ENCODE data around the gene OR8G5. TPM values are rescaled to one million over a fixed set of nuclear protein-coding genes. Genes with fewer than 3 reads are reported as not detected.
A peak's percentile ranks its signal among the peaks of the same experiment; 100 is the strongest.

Gene OR8G5
- total RNA-seq, 1 experiment from 2014 or later = not detected

GRCh38 chr11:124277804-124278203 is 21.6 kb downstream of the OR8G5 start:
- intact Hi-C loops (cut with micrococcal nuclease; ENCODE audit: unreplicated experiment) = loop anchor here (1.0 kb wide), 1 partner anchor 207 kb away; no protein-coding TSS in a partner anchor
- no TSS peak for BruUV-seq (replicated peaks)
- peak; percentile 37 for DNase-seq (ENCODE audit: low spot score)
- no peaks in the 10 kb centered on the region for H3K36me3 ChIP-seq (ENCODE audit: insufficient read depth, low read length, poor library complexity, severe bottlenecking)
- ChIA-PET CTCF (interaction anchor here (0.6 to 1.0 kb wide), 3 partner anchors 50 to 208 kb away, joined by 3 to 9 read pairs (median 9); no protein-coding TSS in a partner anchor), POLR2A (ENCODE audit: low non-redundant PET) (no interaction called here)
- no peaks in the 10 kb centered on the region for H3K9me3 ChIP-seq (ENCODE audit: low read depth, low read length, poor library complexity, severe bottlenecking)
- H3K27ac ChIP-seq (ENCODE audit: low read depth, low read length, poor library complexity, severe bottlenecking) = no peak overlapping the region
- H3K27me3 ChIP-seq (replicated peaks; ENCODE audit: insufficient read depth, low read depth, low read length, poor library complexity) = no peaks in the 10 kb centered on the region
- H3K4me1 ChIP-seq (ENCODE audit: insufficient read depth, low read length, poor library complexity, severe bottlenecking) = no peaks in the 10 kb centered on the region
- no peak for TF ChIP-seq EZH2 (IDR thresholded peaks at IDR 0.05; ENCODE audit: borderline replicate concordance, low read depth, low read length, poor library complexity, severe bottlenecking)
- TF ChIP-seq, protein P1, sequence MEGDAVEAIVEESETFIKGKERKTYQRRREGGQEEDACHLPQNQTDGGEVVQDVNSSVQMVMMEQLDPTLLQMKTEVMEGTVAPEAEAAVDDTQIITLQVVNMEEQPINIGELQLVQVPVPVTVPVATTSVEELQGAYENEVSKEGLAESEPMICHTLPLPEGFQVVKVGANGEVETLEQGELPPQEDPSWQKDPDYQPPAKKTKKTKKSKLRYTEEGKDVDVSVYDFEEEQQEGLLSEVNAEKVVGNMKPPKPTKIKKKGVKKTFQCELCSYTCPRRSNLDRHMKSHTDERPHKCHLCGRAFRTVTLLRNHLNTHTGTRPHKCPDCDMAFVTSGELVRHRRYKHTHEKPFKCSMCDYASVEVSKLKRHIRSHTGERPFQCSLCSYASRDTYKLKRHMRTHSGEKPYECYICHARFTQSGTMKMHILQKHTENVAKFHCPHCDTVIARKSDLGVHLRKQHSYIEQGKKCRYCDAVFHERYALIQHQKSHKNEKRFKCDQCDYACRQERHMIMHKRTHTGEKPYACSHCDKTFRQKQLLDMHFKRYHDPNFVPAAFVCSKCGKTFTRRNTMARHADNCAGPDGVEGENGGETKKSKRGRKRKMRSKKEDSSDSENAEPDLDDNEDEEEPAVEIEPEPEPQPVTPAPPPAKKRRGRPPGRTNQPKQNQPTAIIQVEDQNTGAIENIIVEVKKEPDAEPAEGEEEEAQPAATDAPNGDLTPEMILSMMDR (conservative IDR thresholded peaks at IDR 0.05; ENCODE audit: low read depth, low read length) = peak; percentile 54
- H3K4me3 ChIP-seq (ENCODE audit: low read depth, low read length, poor library complexity, severe bottlenecking) = no peak overlapping the region

DNA sequence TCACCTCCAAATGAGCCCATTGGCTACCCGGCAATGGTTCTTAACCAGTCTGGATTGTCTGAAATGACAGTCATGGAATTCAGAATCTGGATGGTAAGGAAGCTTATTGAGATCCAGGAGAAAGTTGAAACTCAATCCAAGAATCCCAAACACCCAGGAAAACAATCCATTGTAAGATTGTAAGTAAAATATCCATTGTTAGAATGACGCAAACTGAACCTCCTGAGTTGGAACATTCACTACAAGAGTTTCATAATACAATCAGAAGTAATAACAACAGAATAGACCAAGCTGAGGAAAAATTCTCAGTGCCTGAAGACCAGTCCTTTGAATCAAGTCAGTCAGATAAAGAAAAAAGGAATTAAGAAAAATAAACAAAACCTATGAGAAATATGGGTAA is 22.1 kb downstream of the OR8G5 start:
- no peaks in the 10 kb centered on the region for H3K9me3 ChIP-seq (ENCODE audit: low read depth, low read length, poor library complexity, severe bottlenecking)
- DNase-seq (ENCODE audit: low spot score) = no peak
- intact Hi-C loops (cut with micrococcal nuclease; ENCODE audit: unreplicated experiment) = loop anchor here (1.0 kb wide), 1 partner anchor 207 kb away; no protein-coding TSS in a partner anchor
- TF ChIP-seq EZH2 (IDR thresholded peaks at IDR 0.05; ENCODE audit: borderline replicate concordance, low read depth, low read length, poor library complexity, severe bottlenecking) = no peak
- TF ChIP-seq, protein P1 (conservative IDR thresholded peaks at IDR 0.05; ENCODE audit: low read depth, low read length) = no peak
- POLR2A ChIA-PET (ENCODE audit: low non-redundant PET) = no interaction called here
- no peaks in the 10 kb centered on the region for H3K4me1 ChIP-seq (ENCODE audit: insufficient read depth, low read length, poor library complexity, severe bottlenecking)
- no peak overlapping the region for H3K27ac ChIP-seq (ENCODE audit: low read depth, low read length, poor library complexity, severe bottlenecking)
- CTCF ChIA-PET = interaction anchor here (1.0 kb wide), 2 partner anchors 207 to 209 kb away, joined by 3 to 9 read pairs; no protein-coding TSS in a partner anchor
- H3K27me3 ChIP-seq (replicated peaks; ENCODE audit: insufficient read depth, low read depth, low read length, poor library complexity) = no peaks in the 10 kb centered on the region
- H3K36me3 ChIP-seq (ENCODE audit: insufficient read depth, low read length, poor library complexity, severe bottlenecking) = no peaks in the 10 kb centered on the region
- no peak overlapping the region for H3K4me3 ChIP-seq (ENCODE audit: low read depth, low read length, poor library complexity, severe bottlenecking)
- no TSS peak for BruUV-seq (replicated peaks)

DNA sequence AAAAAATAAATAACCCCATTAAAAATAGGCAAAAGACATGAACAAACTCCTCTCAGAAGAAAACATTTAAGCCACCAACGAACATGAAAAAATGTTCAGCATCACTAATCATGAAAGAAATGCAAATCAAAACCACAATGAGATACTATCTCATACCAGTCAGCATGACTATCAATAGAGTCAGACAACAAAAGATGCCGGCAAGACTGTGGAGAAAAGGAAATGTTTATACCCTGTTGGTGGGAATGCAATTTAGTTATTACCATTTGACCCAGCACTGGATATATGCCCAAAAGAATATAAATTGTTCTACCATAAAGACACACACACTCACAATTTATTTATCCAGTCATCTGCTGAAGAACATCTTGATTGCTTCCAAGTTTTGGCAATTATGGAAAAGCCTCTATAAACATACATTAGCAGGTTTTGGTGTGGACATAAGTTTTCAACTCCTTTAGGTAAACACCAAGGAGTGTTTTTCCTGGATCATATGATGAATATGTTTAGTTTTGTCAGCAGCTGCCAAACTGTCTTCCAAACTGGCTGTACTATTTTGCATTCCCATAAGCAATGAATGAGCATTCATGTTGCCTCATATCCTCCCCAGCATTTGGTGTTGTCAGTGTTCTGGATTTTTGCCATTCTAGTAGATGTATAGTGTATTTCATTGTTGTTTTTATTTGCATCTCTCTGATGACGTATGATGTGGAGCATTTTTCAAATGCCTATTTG is 29.6 kb downstream of the OR8G5 start:
- CTCF ChIA-PET = no interaction called here
- Histone ChIP-seq H3K9me3 (ENCODE audit: low read depth, low read length, poor library complexity, severe bottlenecking) (no peaks in the 10 kb centered on the region), H3K4me1 (ENCODE audit: insufficient read depth, low read length, poor library complexity, severe bottlenecking) (no peaks in the 10 kb centered on the region), H3K36me3 (ENCODE audit: insufficient read depth, low read length, poor library complexity, severe bottlenecking) (no peaks in the 10 kb centered on the region), H3K27me3 (replicated peaks; ENCODE audit: insufficient read depth, low read depth, low read length, poor library complexity) (no peaks in the 10 kb centered on the region), H3K4me3 (ENCODE audit: low read depth, low read length, poor library complexity, severe bottlenecking) (no peak overlapping the region), H3K27ac (ENCODE audit: low read depth, low read length, poor library complexity, severe bottlenecking) (peak overlapping the region; percentile 9)
- intact Hi-C loops (cut with micrococcal nuclease; ENCODE audit: unreplicated experiment) = no loop called here
- no TSS peak for BruUV-seq (replicated peaks)
- POLR2A ChIA-PET (ENCODE audit: low non-redundant PET) = no interaction called here
- peak; percentile 80 for DNase-seq (ENCODE audit: low spot score)
- no peak for TF ChIP-seq EZH2 (IDR thresholded peaks at IDR 0.05; ENCODE audit: borderline replicate concordance, low read depth, low read length, poor library complexity, severe bottlenecking)
- TF ChIP-seq, protein P1 (conservative IDR thresholded peaks at IDR 0.05; ENCODE audit: low read depth, low read length) = no peak

All from A673 (cell line).